Activated naive CD8-positive, alpha-beta T cell treated with anti-CD3 and anti-CD28 coated beads, Interleukin-2, amount 50 U/mL, for 24 hours (primary cell): ENCODE measurements around the gene IDH2.
A peak's percentile ranks its signal among the peaks of the same experiment; 100 is the strongest.

ENCODE experiments used
- ATAC-seq: fragments of 150-1000 bp; cut with Tn5 transposase; one replicate; pipeline ENCODE4 v1.10.0; 2021
- DNase-seq: peaks from one replicate; pipeline ENCODE4 v3.0.0; 2021
- H3K27ac Mint-ChIP-seq: one replicate; pipeline ENCODE4 v1.8.0; 2021; ENCODE audit warnings: mild to moderate bottlenecking, mixed read lengths
- H3K27me3 Mint-ChIP-seq: one replicate; pipeline ENCODE4 v1.8.0; 2021; ENCODE audit warnings: mixed read lengths
- H3K36me3 Mint-ChIP-seq: one replicate; pipeline ENCODE4 v1.8.0; 2021; ENCODE audit warnings: low read depth, mixed read lengths
- H3K4me1 Mint-ChIP-seq: one replicate; pipeline ENCODE4 v1.8.0; 2021; ENCODE audit warnings: mixed read lengths
- H3K4me3 Mint-ChIP-seq: one replicate; pipeline ENCODE4 v1.8.0; 2021; ENCODE audit warnings: mild to moderate bottlenecking, moderate library complexity, mixed read lengths
- H3K9me3 Mint-ChIP-seq: one replicate; pipeline ENCODE4 v1.8.0; 2021; ENCODE audit warnings: mixed read lengths

Gene IDH2

DNA sequence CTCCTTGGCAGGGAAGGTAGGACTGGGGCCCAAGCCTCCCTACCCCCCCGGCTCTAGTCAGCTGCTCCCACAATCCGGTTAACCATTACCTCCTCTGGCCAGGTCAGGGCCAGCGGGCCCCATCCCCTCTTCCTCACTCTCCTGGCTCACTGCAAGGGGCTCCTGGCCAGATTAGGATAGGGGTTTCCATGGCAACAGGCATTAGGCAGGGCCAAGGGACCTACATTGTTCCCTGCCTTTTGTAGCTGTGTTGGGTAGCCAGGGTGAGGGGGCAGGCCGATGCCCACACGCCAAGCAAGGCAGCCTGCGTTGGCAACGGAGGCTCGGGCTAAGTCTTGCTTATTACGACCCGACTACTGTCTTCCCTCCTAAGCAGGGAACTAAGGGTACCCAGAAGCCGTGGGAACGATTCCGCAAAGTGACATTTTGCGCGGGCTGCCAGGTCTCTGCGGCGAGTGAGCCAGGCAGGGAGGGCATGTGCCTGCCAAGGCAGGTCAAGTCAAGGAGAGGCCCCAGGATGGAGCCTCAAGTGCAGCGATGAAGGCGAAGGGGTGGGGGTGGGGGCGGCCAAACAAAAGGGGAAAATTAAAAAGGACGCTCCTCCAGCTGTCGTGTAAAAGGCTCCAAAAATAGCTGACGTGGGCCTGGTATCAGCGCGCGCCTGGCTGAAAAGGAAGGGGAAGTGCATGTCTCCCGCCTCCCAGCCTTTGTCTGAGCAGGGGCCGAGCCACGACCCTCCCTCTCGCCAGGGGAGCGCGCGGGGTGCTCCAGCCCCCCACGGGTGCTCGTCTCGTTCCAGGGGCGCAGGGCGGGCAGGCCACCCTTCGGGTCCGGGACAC lies 919 bp downstream of the IDH2 start:
- Mint-ChIP-seq H3K9me3 (no peaks in the 10 kb centered on the region), H3K27ac (peak overlapping the region; percentile 82), H3K4me3 (peak overlapping the region; percentile 86), H3K27me3 (no peaks in the 10 kb centered on the region), H3K36me3 (peaks cover 6% of the 10 kb centered on the region), H3K4me1 (peaks cover 61% of the 10 kb centered on the region)
- DNase-seq (peak; percentile 43), ATAC-seq (no peak)

DNA sequence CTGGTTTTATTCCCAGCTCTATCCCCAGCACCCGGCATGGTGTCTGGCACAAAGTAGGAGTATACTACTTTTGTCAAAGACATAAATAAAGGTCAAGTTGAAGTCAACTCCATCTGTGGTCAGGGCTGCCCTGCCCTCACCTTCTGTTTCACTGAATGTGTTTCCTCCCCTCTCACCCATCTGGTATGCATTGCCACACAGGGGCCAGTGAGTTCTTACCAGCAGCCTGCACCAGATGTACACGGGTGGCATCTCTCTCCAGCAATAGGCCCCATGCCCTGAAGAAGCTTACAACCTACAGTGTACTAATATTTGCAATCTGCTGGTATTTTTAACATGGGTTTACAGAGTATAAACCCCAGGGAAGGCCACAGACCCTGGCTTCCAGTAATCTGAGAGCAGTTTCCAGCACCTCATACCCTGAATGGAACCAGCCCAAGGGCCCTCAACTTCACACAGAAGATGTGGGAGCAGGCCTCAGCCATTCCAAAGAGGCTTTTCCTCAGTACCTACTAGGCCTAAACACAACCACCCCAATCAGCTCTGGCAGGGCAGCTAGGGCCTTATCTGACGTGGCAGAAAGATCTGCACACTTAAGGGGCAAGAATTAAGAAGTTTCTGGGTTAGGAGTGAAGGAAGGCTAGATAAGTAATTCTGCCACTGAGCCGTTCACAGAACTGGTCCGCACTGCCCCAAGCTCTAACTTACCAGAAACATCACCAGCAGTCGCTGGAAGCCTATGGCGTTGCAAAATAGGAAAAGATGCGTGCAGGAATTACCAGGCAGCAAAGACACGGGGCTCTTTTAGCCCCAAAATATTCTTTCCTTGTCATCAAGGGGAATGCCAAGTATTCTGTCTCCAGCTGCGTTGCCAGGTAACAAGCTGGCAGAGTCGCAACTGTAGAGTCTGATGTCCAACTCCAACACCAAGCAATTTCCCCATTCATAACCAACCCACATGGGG lies 2.1 kb downstream of the IDH2 start:
- DNase-seq (peak; percentile 38), ATAC-seq (peak; percentile 22)

DNA sequence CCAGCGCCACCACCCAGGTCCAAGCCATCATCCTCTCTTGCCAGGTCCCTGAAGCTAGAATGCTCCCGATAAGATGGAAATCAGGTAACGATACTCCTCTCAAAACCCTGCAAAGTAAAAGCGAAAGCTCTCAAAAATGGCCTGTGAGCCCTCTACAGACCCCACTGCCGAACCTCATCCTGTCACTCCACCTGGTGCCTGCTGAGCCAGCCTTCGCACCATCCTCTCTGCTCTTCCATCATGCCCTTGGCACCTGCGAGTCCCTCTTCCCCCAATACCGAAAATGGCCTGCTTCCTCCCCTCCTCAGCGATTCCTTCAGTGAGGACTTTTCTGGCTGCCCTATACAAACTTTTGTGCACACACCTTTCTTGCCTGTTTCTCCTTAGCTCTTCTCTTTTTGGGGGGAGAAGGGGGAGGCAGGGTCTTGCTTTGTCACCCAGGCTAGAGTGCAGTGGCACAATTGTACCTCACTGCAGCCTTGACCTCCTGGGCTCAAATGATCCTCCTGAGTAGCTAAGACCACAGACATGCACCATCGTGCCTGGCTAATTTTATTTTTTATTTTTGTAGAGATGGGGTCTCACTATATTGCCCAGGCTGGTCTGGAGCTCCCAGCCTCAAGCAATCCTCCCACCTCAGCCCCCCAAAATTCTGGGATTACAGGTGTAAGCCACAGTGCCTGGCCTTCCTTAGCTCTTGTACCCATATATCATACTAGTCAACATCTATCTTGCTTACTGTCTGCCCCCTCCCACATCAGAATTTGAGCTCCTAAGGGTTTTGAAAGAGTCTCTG lies 3.0 kb downstream of the IDH2 start:
- Mint-ChIP-seq H3K36me3 (peaks cover 13% of the 10 kb centered on the region), H3K27me3 (no peaks in the 10 kb centered on the region), H3K9me3 (no peaks in the 10 kb centered on the region), H3K27ac (peak overlapping the region; percentile 80), H3K4me1 (peaks cover 82% of the 10 kb centered on the region), H3K4me3 (peak overlapping the region; percentile 86)
- DNase-seq, result peak; percentile 25
- no peak for ATAC-seq

More for the DNA sequence above, 2.1 kb downstream of the IDH2 start:
- Mint-ChIP-seq H3K4me3 (peak overlapping the region; percentile 86), H3K9me3 (no peaks in the 10 kb centered on the region), H3K4me1 (peaks cover 73% of the 10 kb centered on the region), H3K36me3 (peaks cover 11% of the 10 kb centered on the region), H3K27me3 (no peaks in the 10 kb centered on the region), H3K27ac (peak overlapping the region; percentile 82)

DNA sequence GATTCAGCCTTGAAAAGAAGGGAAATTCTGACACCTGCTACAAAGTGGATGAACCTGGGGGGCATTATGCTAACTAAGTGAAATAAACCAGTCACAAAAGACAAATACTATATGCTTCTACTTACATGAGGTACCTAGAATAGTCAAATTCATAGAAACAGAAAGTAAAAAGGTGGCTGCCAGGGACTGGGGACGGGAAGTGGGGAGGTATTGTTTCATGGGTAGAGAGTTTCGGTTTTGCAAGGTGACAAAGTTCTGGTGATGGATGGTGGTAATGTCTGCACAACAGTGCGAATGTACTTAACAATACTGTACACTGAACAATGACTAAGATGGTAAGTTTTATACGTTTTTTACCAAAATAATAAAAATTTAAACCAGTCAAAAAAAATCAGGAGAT lies 4.8 kb downstream of the IDH2 start:
- H3K36me3 Mint-ChIP-seq, result peaks cover 13% of the 10 kb centered on the region
- H3K27ac Mint-ChIP-seq, result peak overlapping the region; percentile 88
- ATAC-seq (peak; percentile 72), DNase-seq (peak; percentile 41)
- no peaks in the 10 kb centered on the region for H3K27me3 Mint-ChIP-seq
- peaks cover 73% of the 10 kb centered on the region for H3K4me1 Mint-ChIP-seq
- peak overlapping the region; percentile 62 for H3K4me3 Mint-ChIP-seq
- H3K9me3 Mint-ChIP-seq, result no peaks in the 10 kb centered on the region

DNA sequence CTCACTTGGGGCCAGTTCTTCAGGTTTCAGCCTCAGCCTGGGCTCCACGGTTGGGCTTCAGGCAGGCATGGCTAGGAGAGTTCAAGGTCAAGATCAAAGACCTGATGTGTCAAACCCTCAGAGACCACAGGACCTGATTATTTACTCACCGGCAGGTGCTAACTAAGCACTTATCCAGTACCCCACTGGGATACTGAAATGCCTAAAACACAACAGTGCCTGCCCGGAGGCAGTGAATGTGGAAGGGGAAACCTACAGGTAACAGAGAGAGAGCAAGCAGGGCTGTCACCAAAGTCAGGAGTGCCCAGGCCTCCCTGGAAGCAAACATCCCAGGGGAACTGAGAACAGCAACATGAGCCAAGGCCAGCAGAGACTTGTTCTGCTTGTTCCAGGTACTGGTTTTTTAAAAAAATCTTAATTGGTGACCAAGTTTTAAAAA lies 6.7 kb downstream of the IDH2 start:
- Mint-ChIP-seq H3K4me3 (peak overlapping the region; percentile 42), H3K9me3 (no peaks in the 10 kb centered on the region), H3K27me3 (no peaks in the 10 kb centered on the region), H3K27ac (peak overlapping the region; percentile 88), H3K4me1 (peaks cover 66% of the 10 kb centered on the region), H3K36me3 (peaks cover 13% of the 10 kb centered on the region)
- DNase-seq (no peak), ATAC-seq (no peak)

DNA sequence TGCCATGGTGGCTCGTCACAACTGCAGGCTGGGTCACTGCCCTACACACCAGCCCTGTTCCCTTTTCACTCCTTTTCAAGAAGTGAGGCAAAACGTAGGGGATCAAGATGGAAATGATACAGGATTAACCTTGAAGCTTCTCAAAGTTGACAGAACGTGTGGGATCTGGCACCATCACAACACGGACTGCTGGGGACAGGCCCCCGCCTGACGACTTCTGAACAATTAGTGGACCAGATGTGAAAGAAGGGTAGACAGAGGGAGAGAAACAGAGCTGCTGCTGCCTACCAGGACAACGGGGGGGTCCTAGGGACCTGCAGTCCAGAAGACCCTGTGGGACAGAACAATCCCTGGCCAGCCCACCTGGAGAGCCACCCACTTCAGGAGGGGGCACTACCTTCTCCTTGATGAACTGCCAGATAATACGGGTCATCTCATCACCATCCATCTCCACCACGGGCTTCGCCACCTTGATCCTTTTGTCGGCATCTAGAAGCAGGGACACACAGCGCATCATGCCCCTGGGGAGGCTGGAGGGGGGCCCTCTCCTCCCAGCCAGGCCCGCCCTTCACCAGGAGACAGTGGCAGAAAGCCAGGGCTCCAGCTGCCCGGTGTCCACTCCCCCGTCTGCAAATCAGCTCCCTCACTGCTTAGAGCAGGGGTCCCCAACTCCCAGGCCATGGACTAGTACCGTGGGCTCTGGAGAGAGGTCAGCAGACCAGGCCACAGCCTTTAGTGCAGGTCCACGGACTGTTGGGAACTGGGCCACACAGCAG lies 10.9 kb downstream of the IDH2 start:
- DNase-seq (no peak), ATAC-seq (no peak)
- Mint-ChIP-seq H3K27ac (no peak overlapping the region), H3K9me3 (no peaks in the 10 kb centered on the region), H3K36me3 (peaks cover 20% of the 10 kb centered on the region), H3K27me3 (no peaks in the 10 kb centered on the region), H3K4me3 (no peak overlapping the region), H3K4me1 (peaks cover 29% of the 10 kb centered on the region)

DNA sequence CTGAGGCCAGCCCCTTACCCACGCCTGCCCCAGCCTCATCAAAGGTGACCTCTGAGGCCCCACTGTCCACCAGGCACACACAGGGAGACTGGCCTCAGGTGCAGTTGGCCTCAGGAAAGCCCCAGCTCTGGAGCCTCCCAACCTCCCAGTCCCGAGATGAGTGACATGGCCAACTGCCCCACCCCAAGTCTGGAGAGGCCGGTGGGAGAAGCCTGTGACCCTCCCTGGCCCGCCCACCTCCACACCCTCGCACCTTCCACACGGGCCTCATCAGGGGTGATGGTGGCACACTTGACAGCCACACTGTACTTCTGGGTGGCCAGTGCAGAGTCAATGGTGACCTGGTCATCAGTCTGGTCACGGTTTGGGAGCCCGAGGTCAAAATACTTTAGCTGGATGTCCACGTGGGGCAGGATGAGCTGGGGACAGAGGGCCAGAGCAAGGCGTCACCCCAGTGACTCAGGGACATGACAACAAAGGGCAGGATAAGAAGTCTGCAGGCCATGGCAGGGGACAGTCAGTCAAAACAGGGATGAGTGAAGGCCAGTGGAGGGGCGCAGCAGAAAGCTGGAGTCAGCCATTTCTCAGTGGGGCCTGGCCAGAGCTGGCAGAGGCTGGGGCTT lies 11.9 kb downstream of the IDH2 start:
- no peaks in the 10 kb centered on the region for H3K27me3 Mint-ChIP-seq
- H3K27ac Mint-ChIP-seq, result no peak overlapping the region
- peaks cover 19% of the 10 kb centered on the region for H3K4me1 Mint-ChIP-seq
- DNase-seq (no peak), ATAC-seq (no peak)
- peaks cover 15% of the 10 kb centered on the region for H3K36me3 Mint-ChIP-seq
- no peak overlapping the region for H3K4me3 Mint-ChIP-seq
- H3K9me3 Mint-ChIP-seq, result no peaks in the 10 kb centered on the region

DNA sequence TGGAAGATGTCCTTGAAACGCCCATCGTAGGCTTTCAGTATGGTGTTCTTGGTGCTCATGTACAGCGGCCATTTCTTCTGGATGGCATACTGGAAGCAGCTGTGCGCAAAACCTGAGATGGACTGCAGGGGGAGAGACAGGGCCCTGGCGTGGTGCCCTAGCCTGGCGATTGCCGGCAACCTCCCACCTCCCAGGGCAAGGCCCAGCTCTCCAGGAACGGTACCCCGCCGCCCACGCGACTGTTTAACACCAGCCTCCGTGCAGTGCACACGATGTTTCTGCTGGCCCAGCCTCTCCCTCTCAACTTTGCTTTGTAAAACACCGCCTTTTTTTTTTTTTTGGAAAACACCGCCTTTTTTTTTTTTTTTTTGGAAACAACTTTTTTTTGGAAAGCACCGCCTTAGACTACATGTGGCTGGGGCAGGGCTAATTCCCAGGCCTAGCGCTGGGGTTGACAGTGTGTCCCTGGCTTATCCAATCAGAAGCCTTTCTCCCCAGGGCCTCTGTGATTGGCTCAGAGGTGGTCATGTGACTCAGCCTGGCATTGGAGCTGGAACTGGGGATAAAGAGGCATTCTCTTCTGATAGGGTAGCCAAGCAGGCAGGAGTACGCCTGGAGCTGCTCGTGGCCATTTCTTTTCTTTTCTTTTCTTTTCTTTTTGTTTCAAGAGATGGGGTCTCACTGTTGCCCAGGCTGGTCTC lies 14.7 kb downstream of the IDH2 start:
- Mint-ChIP-seq H3K27me3 (no peaks in the 10 kb centered on the region), H3K9me3 (no peaks in the 10 kb centered on the region), H3K4me1 (peaks cover 6% of the 10 kb centered on the region), H3K36me3 (peaks cover 15% of the 10 kb centered on the region), H3K27ac (no peak overlapping the region), H3K4me3 (no peak overlapping the region)
- ATAC-seq (peak; percentile 37), DNase-seq (peak; percentile 41)

DNA sequence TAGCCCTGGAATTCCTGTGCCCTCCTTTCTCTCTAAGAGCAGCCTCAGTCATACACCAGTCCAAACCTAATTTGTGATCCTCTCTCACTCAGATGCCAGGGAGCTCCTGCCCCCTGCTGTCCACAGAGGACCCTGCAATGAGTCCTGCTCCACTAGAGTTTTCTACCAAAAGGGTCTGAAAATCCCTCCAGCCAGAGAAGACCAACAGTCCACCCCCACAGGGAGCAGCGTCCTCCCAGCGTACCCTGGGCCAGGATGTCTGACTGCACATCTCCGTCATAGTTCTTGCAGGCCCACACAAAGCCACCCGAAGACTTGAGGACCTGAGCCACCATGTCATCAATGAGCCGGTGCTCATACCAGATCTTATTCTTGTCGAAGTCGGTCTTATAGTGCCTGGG lies 15.4 kb downstream of the IDH2 start:
- Mint-ChIP-seq H3K4me3 (no peak overlapping the region), H3K36me3 (peaks cover 15% of the 10 kb centered on the region), H3K27me3 (no peaks in the 10 kb centered on the region), H3K9me3 (no peaks in the 10 kb centered on the region), H3K27ac (no peak overlapping the region), H3K4me1 (peaks cover 4% of the 10 kb centered on the region)
- DNase-seq, result peak; percentile 59
- ATAC-seq, result peak; percentile 64

DNA sequence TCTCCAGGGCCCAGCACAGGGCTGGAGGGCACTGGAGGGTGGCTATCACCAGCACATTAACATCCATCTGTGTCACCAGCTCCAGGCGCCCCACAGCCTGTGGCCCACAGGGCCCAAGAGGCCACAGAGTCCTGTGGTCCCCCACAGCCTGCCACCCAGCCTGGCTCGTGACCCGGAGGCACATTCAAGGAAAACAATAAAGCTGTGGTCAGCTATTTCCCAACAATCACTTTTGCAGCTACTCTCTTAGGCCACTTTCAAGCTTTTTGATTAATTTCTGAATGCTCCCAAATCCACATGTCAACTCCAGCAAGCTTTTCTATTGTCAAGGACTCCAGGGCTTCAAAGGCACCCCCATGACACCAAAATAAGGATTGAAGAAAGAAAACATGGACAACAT lies 16.7 kb downstream of the IDH2 start:
- no peak overlapping the region for H3K4me3 Mint-ChIP-seq
- no peaks in the 10 kb centered on the region for H3K27me3 Mint-ChIP-seq
- ATAC-seq (no peak), DNase-seq (no peak)
- H3K27ac Mint-ChIP-seq, result no peak overlapping the region
- H3K36me3 Mint-ChIP-seq, result peaks cover 15% of the 10 kb centered on the region
- peaks cover 4% of the 10 kb centered on the region for H3K4me1 Mint-ChIP-seq
- no peaks in the 10 kb centered on the region for H3K9me3 Mint-ChIP-seq

DNA sequence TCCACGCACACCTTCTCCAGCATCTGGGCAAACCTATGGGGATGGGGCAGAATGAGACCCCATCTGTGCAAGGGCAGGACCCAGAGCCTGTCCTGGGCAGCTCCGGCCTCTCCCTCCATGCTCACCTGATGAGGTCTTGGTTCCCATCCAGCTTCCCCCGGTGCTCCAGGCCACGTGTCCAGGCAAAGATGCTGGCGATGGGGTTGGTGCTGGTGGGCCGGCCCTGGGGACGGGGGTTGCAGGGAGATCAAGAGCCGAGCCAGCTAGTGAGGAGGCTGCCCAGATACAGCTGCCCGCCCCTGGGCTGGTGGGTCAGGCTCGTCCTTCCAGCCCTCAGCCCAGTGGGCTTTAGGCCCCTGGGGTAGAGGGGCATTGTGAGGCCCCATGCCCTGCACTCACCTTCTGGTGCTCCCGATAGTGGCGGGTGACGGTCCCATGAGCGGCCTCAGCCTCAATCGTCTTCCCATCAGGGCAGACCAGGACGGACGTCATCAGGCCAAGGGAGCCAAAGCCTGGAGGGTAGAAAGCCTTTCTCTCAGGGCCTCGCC lies 17.3 kb downstream of the IDH2 start:
- DNase-seq (no peak), ATAC-seq (no peak)
- Mint-ChIP-seq H3K27ac (no peak overlapping the region), H3K4me1 (peaks cover 4% of the 10 kb centered on the region), H3K4me3 (no peak overlapping the region), H3K36me3 (peaks cover 15% of the 10 kb centered on the region), H3K9me3 (no peaks in the 10 kb centered on the region), H3K27me3 (no peaks in the 10 kb centered on the region)

DNA sequence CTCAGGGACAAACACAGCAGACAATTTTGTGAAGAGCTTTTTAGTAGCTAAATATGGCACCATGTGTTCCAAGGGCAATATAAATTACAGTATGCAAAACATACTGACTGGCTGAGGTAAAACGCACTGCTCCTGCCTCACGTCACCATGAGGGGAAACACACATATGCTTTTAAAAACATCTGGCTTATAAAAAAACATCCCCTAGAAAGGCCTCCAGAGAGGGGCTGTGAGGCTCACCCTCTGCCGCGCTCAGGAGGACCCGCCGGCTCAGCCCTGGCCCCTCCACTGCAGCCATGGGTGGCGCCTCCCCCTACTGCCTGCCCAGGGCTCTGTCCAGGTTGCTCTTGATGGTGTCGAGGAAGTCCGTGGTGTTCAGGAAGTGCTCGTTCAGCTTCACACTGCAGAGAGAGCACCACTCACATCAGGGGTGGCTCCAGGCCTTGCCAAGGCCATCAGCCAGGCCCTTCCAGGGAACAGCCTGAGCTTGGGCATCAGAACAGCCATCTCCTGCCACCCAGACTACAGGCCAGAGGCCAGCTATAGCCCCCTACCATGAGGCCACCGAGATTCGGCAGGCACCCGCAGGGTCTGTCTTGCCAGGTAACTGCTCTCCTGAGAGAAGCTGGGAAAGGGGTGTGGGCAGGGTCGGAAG lies 18.2 kb downstream of the IDH2 start:
- Mint-ChIP-seq H3K4me3 (no peak overlapping the region), H3K9me3 (no peaks in the 10 kb centered on the region), H3K36me3 (peaks cover 15% of the 10 kb centered on the region), H3K27me3 (no peaks in the 10 kb centered on the region), H3K27ac (no peak overlapping the region), H3K4me1 (peaks cover 6% of the 10 kb centered on the region)
- DNase-seq (no peak), ATAC-seq (no peak)
